Measurements from ENCODE around the gene HMGA1.

DNA sequence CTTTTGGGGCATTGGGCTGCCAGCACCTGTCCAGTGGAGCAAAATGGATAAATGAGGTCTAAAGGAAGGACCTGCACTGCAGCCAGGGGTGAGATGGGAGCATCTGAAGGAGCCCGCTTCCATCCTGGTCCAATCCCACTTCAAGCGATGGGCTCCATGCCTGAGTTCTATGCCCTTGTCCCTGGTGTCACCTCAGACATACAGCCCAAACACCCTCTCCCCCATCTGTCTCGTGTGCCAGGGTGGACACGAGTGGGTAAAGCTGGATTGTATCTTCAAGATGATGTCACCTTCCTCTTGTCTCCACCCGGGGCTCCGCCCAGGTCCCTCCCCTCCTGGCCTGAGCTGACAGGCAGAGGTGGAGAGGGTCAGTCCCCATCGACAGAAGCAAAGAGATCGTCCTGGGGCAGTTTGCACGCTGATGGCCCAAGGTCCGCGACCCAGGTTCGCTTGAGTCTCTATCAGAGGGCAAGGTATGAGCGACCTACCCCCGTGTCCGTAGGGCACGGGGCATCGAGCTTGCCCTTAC lies 11.6 kb downstream of the HMGA1 start:
- TF ChIP-seq, protein P1, sequence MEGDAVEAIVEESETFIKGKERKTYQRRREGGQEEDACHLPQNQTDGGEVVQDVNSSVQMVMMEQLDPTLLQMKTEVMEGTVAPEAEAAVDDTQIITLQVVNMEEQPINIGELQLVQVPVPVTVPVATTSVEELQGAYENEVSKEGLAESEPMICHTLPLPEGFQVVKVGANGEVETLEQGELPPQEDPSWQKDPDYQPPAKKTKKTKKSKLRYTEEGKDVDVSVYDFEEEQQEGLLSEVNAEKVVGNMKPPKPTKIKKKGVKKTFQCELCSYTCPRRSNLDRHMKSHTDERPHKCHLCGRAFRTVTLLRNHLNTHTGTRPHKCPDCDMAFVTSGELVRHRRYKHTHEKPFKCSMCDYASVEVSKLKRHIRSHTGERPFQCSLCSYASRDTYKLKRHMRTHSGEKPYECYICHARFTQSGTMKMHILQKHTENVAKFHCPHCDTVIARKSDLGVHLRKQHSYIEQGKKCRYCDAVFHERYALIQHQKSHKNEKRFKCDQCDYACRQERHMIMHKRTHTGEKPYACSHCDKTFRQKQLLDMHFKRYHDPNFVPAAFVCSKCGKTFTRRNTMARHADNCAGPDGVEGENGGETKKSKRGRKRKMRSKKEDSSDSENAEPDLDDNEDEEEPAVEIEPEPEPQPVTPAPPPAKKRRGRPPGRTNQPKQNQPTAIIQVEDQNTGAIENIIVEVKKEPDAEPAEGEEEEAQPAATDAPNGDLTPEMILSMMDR (IDR thresholded peaks at IDR 0.05; ENCODE audit: low read depth, low read length), result no peak
- TF ChIP-seq MYC (IDR thresholded peaks at IDR 0.05; ENCODE audit: low read depth, low read length), result no peak
